GM19397 (cell line): ENCODE results near the gene WNT9A.
"Not testable (repeated sequence)": the region's sequence is repeated elsewhere in the genome, so short reads cannot be mapped to it uniquely, and the experiment has no call there.

Experiments used
- ATAC-seq: cut with Tn5 transposase; IDR thresholded peaks from one replicate; pipeline ENCODE4 v1.9.1; 2021; ENCODE audit warnings: mild to moderate bottlenecking, moderate library complexity; ENCODE audit not compliant: unreplicated experiment

Gene WNT9A

GRCh38 chr1:227913764-227914721 lies 33.7 kb downstream of the WNT9A start:
- ATAC-seq: no peak

DNA sequence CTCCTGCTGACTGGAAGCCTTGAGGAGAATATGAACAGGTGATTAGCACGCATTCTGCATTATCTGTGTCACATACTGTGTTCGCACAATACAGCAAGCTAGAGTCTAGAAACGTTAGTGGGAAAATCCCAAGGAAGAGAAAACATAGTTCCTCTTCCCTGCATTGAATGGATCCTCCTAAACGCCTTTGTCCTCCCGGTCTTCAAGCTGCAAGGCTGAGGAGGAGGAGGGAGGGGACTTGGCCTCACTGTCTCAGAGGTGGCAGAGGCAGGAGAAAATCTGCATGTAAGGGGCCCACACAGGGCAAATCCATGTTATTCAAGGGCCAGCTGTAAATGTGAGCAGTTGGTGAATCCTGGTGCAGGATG lies 34.4 kb downstream of the WNT9A start:
- no peak for ATAC-seq

- ATAC-seq: no peak
Measured at GRCh38 chr1:227912866-227913265, 34.9 kb downstream of the WNT9A start.

DNA sequence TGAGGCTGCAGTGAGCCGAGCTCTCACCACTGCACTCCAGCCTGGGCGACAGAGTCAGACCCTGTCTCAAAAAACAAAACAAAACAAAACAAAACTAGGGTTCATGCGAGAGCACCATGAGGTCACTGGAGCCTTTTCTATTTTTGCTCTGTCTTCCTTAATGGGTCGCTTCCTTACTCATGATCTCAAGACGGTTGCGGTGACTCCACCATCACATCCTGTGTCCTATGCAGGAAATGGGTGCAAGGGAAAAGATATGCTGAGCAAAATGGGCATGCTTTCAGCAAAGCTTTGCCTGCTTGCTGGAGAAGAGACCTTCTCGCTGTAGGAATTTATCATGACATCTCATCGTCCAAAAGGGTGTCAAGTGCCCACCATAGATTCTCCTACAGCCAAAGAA lies 36.4 kb downstream of the WNT9A start:
- no peak for ATAC-seq

DNA sequence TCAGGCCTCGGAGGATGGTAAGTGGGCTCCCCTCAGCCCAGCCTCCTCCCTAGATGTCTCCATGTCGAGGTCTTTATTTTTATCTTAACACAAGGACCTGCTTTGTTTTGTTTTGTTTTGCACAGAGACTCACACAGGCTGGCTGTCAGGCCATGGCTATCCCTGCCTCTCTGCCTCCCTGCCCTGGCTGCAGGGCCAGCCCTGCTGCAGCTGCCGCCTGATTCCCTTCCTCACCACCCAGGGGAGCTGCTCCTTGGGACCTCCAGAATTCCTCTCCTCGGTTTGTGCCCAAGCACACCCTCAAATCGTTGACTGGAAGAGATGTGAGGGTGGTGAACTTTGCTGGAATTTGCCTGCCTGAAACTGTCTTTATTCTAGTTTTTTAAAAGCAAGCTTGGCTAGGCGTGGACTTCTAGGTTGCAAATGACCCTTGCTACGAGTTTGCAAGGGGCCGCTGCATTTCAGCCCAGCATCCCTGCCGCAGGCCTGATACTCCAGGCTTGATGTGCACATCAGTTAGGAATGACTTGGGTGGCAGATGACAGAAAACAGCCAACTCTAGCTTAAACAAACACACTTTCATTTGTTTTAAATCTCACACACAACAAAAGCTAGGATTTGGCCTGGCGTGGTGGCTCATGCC lies 37.1 kb downstream of the WNT9A start:
- no peak for ATAC-seq

DNA sequence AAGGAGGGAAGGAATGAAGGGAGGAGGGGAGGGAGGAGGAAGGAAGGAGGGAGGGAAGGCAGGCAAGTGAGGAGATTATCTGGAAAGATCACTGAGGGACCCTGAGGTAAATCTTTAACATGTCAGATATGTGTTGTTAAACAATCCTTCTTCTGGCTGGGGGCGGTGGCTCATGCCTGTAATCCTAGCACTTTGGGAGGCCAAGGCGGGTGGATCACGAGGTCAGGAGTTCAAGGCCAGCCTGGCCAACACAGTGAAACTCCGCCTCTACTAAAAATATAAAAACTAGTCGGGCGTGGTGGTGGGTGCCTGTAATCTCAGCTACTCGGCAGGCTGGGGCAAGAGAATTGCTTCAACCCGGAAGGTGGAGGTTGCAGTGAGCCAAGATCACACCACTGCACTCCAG lies 37.8 kb downstream of the WNT9A start:
- ATAC-seq: not testable (repeated sequence)

- no peak for ATAC-seq
Measured at GRCh38 chr1:227909188-227909587, 38.5 kb downstream of the WNT9A start.

GRCh38 chr1:227908359-227908758 lies 39.4 kb downstream of the WNT9A start:
- no peak for ATAC-seq

- no peak for ATAC-seq
Measured at GRCh38 chr1:227907439-227908015, 40.2 kb downstream of the WNT9A start.

DNA sequence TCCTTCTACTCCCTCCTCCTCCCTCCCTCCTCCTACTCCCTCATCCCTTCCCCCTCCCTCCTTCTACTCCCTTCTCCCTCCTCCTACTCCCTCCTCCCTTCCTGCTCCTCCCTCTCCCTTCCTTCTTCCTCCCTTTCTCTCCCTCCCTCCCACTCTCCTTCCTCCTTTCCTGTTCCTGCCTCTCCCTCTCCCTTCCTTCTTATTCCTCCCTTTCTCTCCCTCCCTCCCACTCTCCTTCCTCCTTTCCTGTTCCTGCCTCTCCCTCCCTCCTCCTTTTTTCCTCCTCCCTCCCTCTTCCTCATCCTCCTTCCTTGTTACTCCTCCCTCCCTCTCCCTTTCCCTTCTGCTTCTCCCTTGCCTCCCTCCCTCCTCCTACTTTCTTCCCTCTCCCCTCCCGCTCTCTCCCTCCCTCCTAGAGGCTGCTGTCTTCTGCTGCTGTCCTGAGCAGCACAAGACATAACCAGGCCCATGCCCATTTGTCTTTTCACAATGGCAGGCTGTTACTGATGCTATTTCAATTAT lies 41.1 kb downstream of the WNT9A start:
- ATAC-seq: no peak

GRCh38 chr1:227905573-227906487 lies 41.9 kb downstream of the WNT9A start:
- ATAC-seq: no peak

DNA sequence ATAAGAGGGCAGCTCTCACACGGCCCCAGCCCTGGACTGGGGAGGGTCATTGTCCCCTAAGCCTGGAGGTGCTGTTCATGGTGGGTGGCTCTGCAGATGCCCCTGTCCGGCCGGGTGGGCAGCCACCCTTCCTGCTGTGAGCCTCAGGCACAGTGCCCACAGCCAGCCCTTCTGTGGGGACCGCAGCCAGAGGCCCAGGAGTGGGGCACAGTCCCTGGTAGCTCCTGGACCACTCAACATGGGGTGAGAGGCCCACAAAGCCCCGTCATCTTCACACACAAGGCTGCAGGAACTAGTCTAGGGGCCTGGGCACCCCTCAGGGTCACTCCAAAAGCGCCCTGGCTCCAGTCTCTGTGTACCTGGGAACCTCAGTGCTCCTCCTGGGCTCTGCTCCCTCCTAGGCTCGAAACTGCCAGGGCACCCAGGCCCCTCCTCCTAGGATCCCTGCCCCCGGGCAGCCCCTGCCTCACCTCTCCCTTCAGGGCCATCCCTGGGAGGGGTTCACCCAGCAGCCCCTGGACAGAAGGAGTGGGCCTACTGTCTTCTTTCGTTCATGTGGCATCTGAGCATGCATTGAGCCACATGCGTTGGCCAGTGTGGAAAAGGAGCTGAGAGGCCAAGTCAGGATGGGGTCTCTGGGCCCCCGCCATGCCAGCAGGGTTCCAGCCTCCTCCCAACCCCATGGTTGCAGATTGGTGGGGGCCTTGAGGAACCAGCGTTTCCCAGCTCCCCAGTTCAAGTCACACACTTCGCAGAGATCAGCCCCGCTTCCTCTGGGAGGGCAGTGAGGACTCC lies 43.0 kb downstream of the WNT9A start:
- ATAC-seq: no peak

- ATAC-seq: no peak
Measured at GRCh38 chr1:227903614-227904501, 43.9 kb downstream of the WNT9A start.

DNA sequence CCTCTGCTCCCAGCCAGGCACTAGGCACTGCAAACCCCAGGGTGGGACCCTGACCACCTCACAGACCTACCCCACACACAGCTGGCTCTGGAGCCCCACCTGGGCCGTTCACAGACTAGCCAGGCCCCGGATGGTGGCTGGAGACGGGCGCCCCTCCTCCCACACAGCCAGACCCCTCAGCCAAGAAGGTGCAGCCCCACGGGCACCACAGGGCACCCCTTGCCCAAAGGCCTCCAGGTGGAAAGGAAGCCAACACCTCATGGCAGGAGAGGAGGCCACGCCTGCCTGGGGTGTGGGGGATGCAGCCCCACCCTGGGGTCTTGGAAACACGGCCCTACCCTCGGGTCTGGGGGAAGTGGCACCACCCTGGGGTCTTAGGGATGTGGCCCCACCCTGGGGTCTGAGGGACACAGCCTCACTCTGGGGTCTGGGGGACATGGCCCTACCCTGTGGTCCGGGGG lies 44.6 kb downstream of the WNT9A start:
- ATAC-seq: no peak

GRCh38 chr1:227902641-227902990 lies 45.1 kb downstream of the WNT9A start:
- ATAC-seq: no peak

- no peak for ATAC-seq
Measured at GRCh38 chr1:227901906-227902640, 45.7 kb downstream of the WNT9A start.

DNA sequence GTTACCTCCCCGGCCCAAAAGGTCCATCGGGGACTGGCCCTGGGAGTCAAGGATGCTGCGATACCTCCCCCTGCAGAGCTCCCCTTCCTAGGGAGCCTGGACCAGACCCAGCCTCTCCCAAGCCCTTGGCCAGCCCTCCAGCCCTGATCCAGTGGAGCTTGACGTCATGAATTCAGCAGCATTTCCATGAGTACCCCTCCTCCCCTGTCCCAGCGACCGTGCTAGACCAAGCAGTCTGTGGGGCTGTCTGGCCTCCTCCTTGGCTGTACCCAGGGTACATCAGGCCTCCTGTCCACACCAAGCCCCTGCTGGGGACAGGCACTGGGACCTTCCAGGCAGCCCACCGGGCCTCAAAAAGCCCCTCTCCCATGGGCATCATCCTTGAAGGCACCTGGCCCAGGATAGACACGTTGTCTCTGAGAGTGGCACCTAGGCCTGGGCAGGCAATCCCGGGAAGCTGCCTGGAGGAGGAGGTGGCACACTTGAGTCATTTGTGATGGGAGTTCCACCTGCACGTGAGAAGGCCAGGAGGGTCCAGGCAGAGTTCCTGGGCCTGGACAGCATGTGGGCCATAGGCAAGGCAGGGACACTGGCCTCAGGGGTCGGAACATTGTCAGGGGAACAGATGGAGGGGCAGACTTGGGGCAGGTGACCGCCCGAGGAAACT lies 46.4 kb downstream of the WNT9A start:
- no peak for ATAC-seq
